Keratinocyte (primary cell): ENCODE results near the gene USP31. TPM values are rescaled to one million over a fixed set of nuclear protein-coding genes. Genes with fewer than 3 reads are reported as not detected.

Experiments
- DNase-seq: peaks from one replicate; pipeline ENCODE4 v3.0.0-alpha.2; 2011; ENCODE audit warnings: low read depth, missing footprints, low spot score
- FAIRE-seq: peaks from 2 replicates; lab custom pipeline; 2011; peaks lifted over from hg19 to GRCh38; lab: Jason Lieb, UNC
- H2AFZ ChIP-seq: 2 replicates; pipeline ENCODE4 v1.6.0; 2012; ENCODE audit warnings: low read length, control low read depth, inconsistent platforms; ENCODE audit not compliant: control insufficient read depth
- H3K27ac ChIP-seq: 2 replicates; pipeline ENCODE4 v1.5.1; 2011; ENCODE audit warnings: low read length; ENCODE audit not compliant: control insufficient read depth, insufficient read depth
- H3K27me3 ChIP-seq: 3 replicates; pipeline ENCODE4 v1.6.0; 2011; ENCODE audit warnings: low read length; ENCODE audit not compliant: control insufficient read depth, insufficient read depth; ENCODE audit errors: extremely low read depth
- H3K36me3 ChIP-seq, 2 experiments: 2 replicates in 1 of 2; 3 replicates in 1 of 2; pipeline ENCODE4 v1.5.1; 2011; ENCODE audit warnings: low read length in 2 of 2, mild to moderate bottlenecking in 1 of 2; ENCODE audit not compliant: control insufficient read depth in 2 of 2, insufficient read depth in 2 of 2; ENCODE audit errors: extremely low read depth in 1 of 2
- H3K4me1 ChIP-seq: 3 replicates; pipeline ENCODE4 v1.5.1; 2011; ENCODE audit warnings: low read length; ENCODE audit not compliant: control insufficient read depth, insufficient read depth; ENCODE audit errors: extremely low read depth
- H3K4me2 ChIP-seq: 3 replicates; pipeline ENCODE4 v1.6.0; 2011; ENCODE audit warnings: low read depth, low read length; ENCODE audit not compliant: control insufficient read depth, insufficient read depth; ENCODE audit errors: extremely low read depth
- H3K4me3 ChIP-seq, 3 experiments: fragments of 200-600 bp in 1 of 3; sonication (generic) in 1 of 3; 2 replicates in 2 of 3; 3 replicates in 1 of 3; pipeline ENCODE4 v1.5.1; 2011 to 2016; ENCODE audit warnings: low read length in 3 of 3, mild to moderate bottlenecking in 3 of 3, control low read depth in 2 of 3, inconsistent platforms in 1 of 3, low read depth in 1 of 3, mixed read lengths in 1 of 3, mixed run types in 1 of 3, moderate library complexity in 1 of 3; ENCODE audit not compliant: control insufficient read depth in 2 of 3, insufficient read depth in 2 of 3; ENCODE audit errors: extremely low read depth in 1 of 3
- H3K79me2 ChIP-seq: 2 replicates; pipeline ENCODE4 v1.6.0; 2012; ENCODE audit warnings: low read length; ENCODE audit not compliant: control insufficient read depth, insufficient read depth
- H3K9ac ChIP-seq: 3 replicates; pipeline ENCODE4 v1.6.0; 2011; ENCODE audit warnings: low read length; ENCODE audit not compliant: control insufficient read depth, insufficient read depth; ENCODE audit errors: extremely low read depth
- H3K9me1 ChIP-seq: 3 replicates; pipeline ENCODE4 v1.6.0; 2011; ENCODE audit warnings: low read length; ENCODE audit not compliant: control insufficient read depth, insufficient read depth; ENCODE audit errors: extremely low read depth
- H3K9me3 ChIP-seq: 2 replicates; pipeline ENCODE4 v1.5.1; 2012; ENCODE audit warnings: low read depth, low read length; ENCODE audit not compliant: control insufficient read depth
- H4K20me1 ChIP-seq: 3 replicates; pipeline ENCODE4 v1.6.0; 2011; ENCODE audit warnings: low read length; ENCODE audit not compliant: control insufficient read depth, insufficient read depth; ENCODE audit errors: extremely low read depth
- EZH2 ChIP-seq: IDR thresholded peaks from one replicate; pipeline ENCODE4 v1.6.1; 2012; ENCODE audit warnings: inconsistent platforms, mild to moderate bottlenecking, low read length, moderate library complexity
- dilution Hi-C: fragments of 300-500 bp; cut with MboI; formaldehyde crosslinking; loops from one replicate; pipeline ENCODE4 v1.7.0; 2020; ENCODE audit warnings: low sequenced_read_pairs; ENCODE audit not compliant: extremely low pct_ligation_motif_present
- polyA plus RNA-seq, 5 experiments: library from polyadenylated mRNA; depleted of rRNA in 3 of 5; stranded (reverse) in 3 of 5; stranded (forward) in 1 of 5; unstranded in 1 of 5; fragments of >200 nt; gene quantifications; 1 replicate in 1 of 5; 2 replicates in 3 of 5; 3 replicates in 1 of 5; pipeline versions ENCODE4 v1.2.1 to v1.2.3, GENCODE V29; 2011 to 2012; ENCODE audit warnings: missing spikeins in 2 of 5, low read depth in 1 of 5, low replicate concordance in 1 of 5
- TF ChIP-seq, protein P1 (sequence below), 3 experiments: IDR thresholded peaks in 1 of 3; conservative IDR thresholded peaks in 1 of 3; optimal IDR thresholded peaks in 1 of 3; 2 replicates in 2 of 3; 3 replicates in 1 of 3; pipeline versions ENCODE3 to v1.5.1; 2011; ENCODE audit warnings: low read length in 3 of 3, mild to moderate bottlenecking in 3 of 3, moderate library complexity in 2 of 3, control low read depth in 1 of 3, inconsistent platforms in 1 of 3; ENCODE audit not compliant: insufficient read depth in 2 of 3; ENCODE audit errors: extremely low read depth in 1 of 3

USP31 gene
- polyA plus RNA-seq, 1 donor (not counting 4 experiments of a cell fraction or from before 2014, with no cell fraction given), result 16.3 TPM

DNA sequence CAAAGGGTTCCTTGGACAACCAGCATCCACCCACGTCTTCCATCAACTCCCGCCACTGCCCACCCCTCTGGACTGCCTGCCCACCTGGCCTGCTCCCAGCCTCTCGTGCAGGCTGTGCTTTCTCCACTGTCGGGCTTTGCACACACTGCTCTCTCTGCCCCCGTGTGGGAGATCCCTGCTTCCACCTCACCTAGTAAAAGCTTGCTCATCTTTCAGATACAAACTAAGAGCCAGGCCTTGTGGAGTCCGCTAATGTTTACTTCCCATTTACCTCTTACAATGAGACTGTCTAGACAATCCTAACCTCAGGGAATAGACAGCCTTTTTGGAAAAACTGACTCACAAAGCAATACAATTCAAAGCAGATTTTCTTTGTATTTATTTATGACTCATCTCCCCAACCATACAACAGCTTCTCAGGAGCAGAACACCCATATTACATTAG, 67.6 kb downstream of the USP31 start:
- Histone ChIP-seq H3K36me3 (peaks cover 18 to 43% of the 10 kb centered on the region in 2 experiments), H3K4me2 (no peak overlapping the region), H3K9me1 (no peaks in the 10 kb centered on the region), H3K27me3 (no peaks in the 10 kb centered on the region), H3K4me1 (peaks cover 32% of the 10 kb centered on the region), H4K20me1 (peaks cover 9% of the 10 kb centered on the region), H2AFZ (no peak overlapping the region), H3K9ac (no peak overlapping the region), H3K79me2 (peaks cover 23% of the 10 kb centered on the region), H3K9me3 (no peaks in the 10 kb centered on the region), H3K27ac (peak overlapping the region; percentile 51), H3K4me3 (no peak overlapping the region)
- dilution Hi-C loops, result no loop called here
- TF ChIP-seq EZH2, result no peak
- TF ChIP-seq, protein P1, sequence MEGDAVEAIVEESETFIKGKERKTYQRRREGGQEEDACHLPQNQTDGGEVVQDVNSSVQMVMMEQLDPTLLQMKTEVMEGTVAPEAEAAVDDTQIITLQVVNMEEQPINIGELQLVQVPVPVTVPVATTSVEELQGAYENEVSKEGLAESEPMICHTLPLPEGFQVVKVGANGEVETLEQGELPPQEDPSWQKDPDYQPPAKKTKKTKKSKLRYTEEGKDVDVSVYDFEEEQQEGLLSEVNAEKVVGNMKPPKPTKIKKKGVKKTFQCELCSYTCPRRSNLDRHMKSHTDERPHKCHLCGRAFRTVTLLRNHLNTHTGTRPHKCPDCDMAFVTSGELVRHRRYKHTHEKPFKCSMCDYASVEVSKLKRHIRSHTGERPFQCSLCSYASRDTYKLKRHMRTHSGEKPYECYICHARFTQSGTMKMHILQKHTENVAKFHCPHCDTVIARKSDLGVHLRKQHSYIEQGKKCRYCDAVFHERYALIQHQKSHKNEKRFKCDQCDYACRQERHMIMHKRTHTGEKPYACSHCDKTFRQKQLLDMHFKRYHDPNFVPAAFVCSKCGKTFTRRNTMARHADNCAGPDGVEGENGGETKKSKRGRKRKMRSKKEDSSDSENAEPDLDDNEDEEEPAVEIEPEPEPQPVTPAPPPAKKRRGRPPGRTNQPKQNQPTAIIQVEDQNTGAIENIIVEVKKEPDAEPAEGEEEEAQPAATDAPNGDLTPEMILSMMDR (optimal IDR thresholded peaks at IDR 0.05 in 1 of 3, IDR thresholded peaks at IDR 0.05 in 1 of 3, conservative IDR thresholded peaks at IDR 0.05 in 1 of 3; ENCODE audit: extremely low read depth in 1 of 3, insufficient read depth in 2 of 3, low read length in 3 of 3), result peak in 2 of 3 experiments; percentile 24 to 28
- FAIRE-seq (no peak), DNase-seq (peak; percentile 57)

DNA sequence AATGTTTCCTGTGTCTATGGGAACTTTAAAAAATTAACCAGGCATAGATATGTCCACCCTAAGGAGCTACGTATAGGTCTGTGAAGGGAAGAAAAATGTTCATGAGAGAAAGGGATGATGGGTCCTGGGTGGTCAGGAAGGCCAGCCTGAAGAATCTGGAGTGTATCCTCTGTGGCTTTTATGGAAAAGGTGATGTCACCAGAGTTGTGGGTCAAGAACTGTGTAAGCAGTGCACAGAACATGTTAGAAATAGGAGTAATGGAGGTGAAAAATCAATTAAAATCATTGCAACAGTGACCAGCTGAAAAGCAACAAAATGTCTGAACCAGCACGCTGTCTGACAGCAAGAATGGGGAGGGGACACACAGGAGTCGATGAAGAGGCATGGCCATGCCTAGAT, 68.5 kb downstream of the USP31 start:
- Histone ChIP-seq H4K20me1 (peaks cover 9% of the 10 kb centered on the region), H3K4me2 (no peak overlapping the region), H3K79me2 (peaks cover 23% of the 10 kb centered on the region), H3K9ac (no peak overlapping the region), H3K27me3 (no peaks in the 10 kb centered on the region), H3K27ac (no peak overlapping the region), H3K9me3 (no peaks in the 10 kb centered on the region), H2AFZ (no peak overlapping the region), H3K4me1 (peaks cover 32% of the 10 kb centered on the region), H3K36me3 (peaks cover 14 to 40% of the 10 kb centered on the region in 2 experiments), H3K4me3 (no peak overlapping the region), H3K9me1 (no peaks in the 10 kb centered on the region)
- no peak for DNase-seq
- TF ChIP-seq, protein P1 (optimal IDR thresholded peaks at IDR 0.05 in 1 of 3, IDR thresholded peaks at IDR 0.05 in 1 of 3, conservative IDR thresholded peaks at IDR 0.05 in 1 of 3; ENCODE audit: extremely low read depth in 1 of 3, insufficient read depth in 2 of 3, low read length in 3 of 3), result no peak
- FAIRE-seq, result no peak
- dilution Hi-C loops, result no loop called here
